BLaER1 (cell line): ENCODE results near the gene MSANTD3.

ENCODE experiments used
- H3K27ac ChIP-seq: shearing (Covaris generic); formaldehyde crosslinking; 2 replicates; pipeline ENCODE4 v1.8.1; 2022
- H3K27me3 ChIP-seq: shearing (Covaris generic); formaldehyde crosslinking; 2 replicates; pipeline ENCODE4 v1.8.1; 2022
- H3K36me3 ChIP-seq: shearing (Covaris generic); formaldehyde crosslinking; 2 replicates; pipeline ENCODE4 v1.8.1; 2022
- H3K4me1 ChIP-seq: shearing (Covaris generic); formaldehyde crosslinking; 2 replicates; pipeline ENCODE4 v1.8.1; 2022
- H3K4me2 ChIP-seq: shearing (Covaris generic); formaldehyde crosslinking; 2 replicates; pipeline ENCODE4 v1.8.1; 2022
- H3K4me3 ChIP-seq: shearing (Covaris generic); formaldehyde crosslinking; 2 replicates; pipeline ENCODE4 v1.8.1; 2022
- H3K9ac ChIP-seq: shearing (Covaris generic); formaldehyde crosslinking; 2 replicates; pipeline ENCODE4 v1.8.1; 2022
- H3K9me3 ChIP-seq: shearing (Covaris generic); formaldehyde crosslinking; 2 replicates; pipeline ENCODE4 v1.8.1; 2022
- H4K20me1 ChIP-seq: shearing (Covaris generic); formaldehyde crosslinking; 2 replicates; pipeline ENCODE4 v1.8.1; 2022
- Cebpa-rat ChIP-seq: shearing (Covaris generic); IDR thresholded peaks from 2 replicates; pipeline ENCODE4 v1.8.1; 2022

Gene MSANTD3

DNA sequence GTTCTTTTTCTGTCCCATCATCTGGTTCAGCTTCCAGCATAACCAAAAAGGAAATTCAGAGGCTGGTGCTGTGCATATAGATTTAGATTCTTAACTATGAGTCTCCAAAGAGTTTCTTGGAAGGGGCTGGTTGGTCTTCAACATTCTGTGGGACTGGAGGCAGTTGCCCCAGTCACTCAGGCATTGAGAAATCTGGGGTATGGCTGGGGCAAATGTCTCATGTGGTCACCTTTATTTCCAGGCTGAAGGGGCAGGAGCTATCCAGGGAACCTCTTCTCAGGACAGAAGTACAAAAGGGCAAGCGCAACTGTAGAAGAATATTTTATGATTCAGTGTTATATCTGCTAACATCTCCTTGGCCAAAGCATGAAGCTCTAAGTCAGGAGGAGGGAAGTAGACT, 30.6 kb downstream of the MSANTD3 start:
- Histone ChIP-seq H3K4me1 (peaks cover 6% of the 10 kb centered on the region; the same call in 1 of the 2 replicates), H4K20me1 (no peaks in the 10 kb centered on the region), H3K9ac (no peak overlapping the region), H3K4me3 (no peak overlapping the region), H3K36me3 (peaks cover 25% of the 10 kb centered on the region), H3K9me3 (peaks cover 6% of the 10 kb centered on the region), H3K27ac (no peak overlapping the region), H3K4me2 (no peak overlapping the region), H3K27me3 (no peaks in the 10 kb centered on the region)
- no peak for TF ChIP-seq Cebpa-rat

DNA sequence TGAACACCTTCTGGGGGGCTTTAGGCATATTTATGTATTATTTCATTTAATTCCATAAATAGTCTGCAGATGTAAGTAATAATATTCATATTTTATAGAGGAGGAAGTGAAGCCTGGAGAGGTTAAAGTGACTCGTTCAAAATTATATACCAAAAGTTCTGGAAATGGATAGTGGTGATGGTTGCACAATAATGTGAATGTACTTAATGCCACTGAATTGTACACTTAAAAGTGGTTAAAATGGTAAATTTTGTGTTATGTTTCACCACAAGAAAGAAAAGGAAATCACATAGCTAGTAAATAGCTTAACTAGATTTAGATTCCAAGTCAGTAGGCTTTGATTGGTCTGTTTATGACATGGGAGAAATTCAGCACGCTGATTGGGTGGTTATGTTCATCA, 33.0 kb downstream of the MSANTD3 start:
- Histone ChIP-seq H3K27ac (no peak overlapping the region), H3K36me3 (0 out of 2 replicates have a peak, but pooled peaks cover 1% of the 10 kb centered on the region), H3K4me2 (no peak overlapping the region), H4K20me1 (no peaks in the 10 kb centered on the region), H3K9ac (no peak overlapping the region), H3K27me3 (no peaks in the 10 kb centered on the region), H3K4me1 (no peaks in the 10 kb centered on the region), H3K4me3 (no peak overlapping the region), H3K9me3 (no peaks in the 10 kb centered on the region)
- TF ChIP-seq Cebpa-rat: no peak

DNA sequence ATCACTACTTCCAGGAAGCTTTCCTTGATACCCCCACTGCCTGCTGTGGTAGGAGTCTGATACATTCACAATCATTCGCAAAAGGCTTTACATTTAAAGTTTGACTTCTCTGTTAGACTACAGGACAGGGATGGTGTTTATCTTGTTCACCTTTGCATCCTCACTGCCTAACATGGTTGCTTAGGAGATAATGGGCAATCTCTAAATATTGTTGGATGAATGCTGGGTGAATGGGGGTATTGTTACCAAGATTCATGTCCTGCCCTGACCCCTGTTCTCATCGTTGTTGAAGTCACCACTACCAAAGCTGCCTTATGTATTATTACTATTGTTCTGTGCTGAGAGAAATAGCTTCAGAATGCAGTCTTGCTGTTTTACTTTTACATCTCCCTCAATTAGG, 38.3 kb downstream of the MSANTD3 start:
- Histone ChIP-seq H3K4me2 (no peak overlapping the region), H3K27ac (no peak overlapping the region), H4K20me1 (no peaks in the 10 kb centered on the region), H3K4me1 (no peaks in the 10 kb centered on the region), H3K36me3 (no peaks in the 10 kb centered on the region), H3K9me3 (no peaks in the 10 kb centered on the region), H3K27me3 (no peaks in the 10 kb centered on the region), H3K4me3 (no peak overlapping the region), H3K9ac (no peak overlapping the region)
- TF ChIP-seq Cebpa-rat: no peak

DNA sequence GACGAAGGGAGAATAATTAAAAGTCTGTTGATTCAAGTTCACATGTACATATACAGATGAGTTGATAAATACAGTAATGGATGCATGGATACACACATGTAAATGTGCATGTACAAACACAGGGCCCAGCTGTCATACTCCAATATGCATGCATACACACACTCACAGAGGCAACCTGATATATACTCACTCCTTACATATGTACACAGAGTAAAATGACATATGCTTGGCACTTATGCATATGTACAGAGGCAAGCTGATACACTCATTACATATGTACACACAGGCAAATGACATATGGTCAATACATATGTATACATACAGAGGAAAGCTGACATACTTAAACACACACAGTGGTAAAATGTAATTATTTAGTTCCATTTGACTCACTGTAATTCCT, 38.8 kb downstream of the MSANTD3 start:
- Histone ChIP-seq H3K27ac (no peak overlapping the region), H3K4me1 (no peaks in the 10 kb centered on the region), H3K27me3 (no peaks in the 10 kb centered on the region), H3K9ac (no peak overlapping the region), H3K4me2 (no peak overlapping the region), H3K9me3 (no peaks in the 10 kb centered on the region), H3K4me3 (no peak overlapping the region), H3K36me3 (no peaks in the 10 kb centered on the region), H4K20me1 (no peaks in the 10 kb centered on the region)
- no peak for TF ChIP-seq Cebpa-rat

- H4K20me1 ChIP-seq: no peaks in the 10 kb centered on the region
- H3K36me3 ChIP-seq: no peaks in the 10 kb centered on the region
- no peak overlapping the region for H3K4me2 ChIP-seq
- TF ChIP-seq Cebpa-rat: no peak
- no peaks in the 10 kb centered on the region for H3K9me3 ChIP-seq
- no peak overlapping the region for H3K27ac ChIP-seq
- no peaks in the 10 kb centered on the region for H3K4me1 ChIP-seq
- H3K27me3 ChIP-seq: no peaks in the 10 kb centered on the region
- no peak overlapping the region for H3K9ac ChIP-seq
- no peak overlapping the region for H3K4me3 ChIP-seq
Measured at GRCh38 chr9:100466171-100466828, 39.4 kb downstream of the MSANTD3 start.

- no peak overlapping the region for H3K4me2 ChIP-seq
- no peaks in the 10 kb centered on the region for H3K36me3 ChIP-seq
- no peaks in the 10 kb centered on the region for H3K9me3 ChIP-seq
- H3K9ac ChIP-seq: no peak overlapping the region
- no peaks in the 10 kb centered on the region for H4K20me1 ChIP-seq
- no peaks in the 10 kb centered on the region for H3K27me3 ChIP-seq
- no peak for TF ChIP-seq Cebpa-rat
- no peak overlapping the region for H3K4me3 ChIP-seq
- H3K27ac ChIP-seq: no peak overlapping the region
- no peaks in the 10 kb centered on the region for H3K4me1 ChIP-seq
Measured at GRCh38 chr9:100466829-100467221, 39.9 kb downstream of the MSANTD3 start.

GRCh38 chr9:100468041-100468440, 41.1 kb downstream of the MSANTD3 start:
- no peaks in the 10 kb centered on the region for H3K9me3 ChIP-seq
- no peak overlapping the region for H3K4me2 ChIP-seq
- peaks cover 6% of the 10 kb centered on the region; the same call in 1 of the 2 replicates for H3K4me1 ChIP-seq
- no peak overlapping the region for H3K9ac ChIP-seq
- no peaks in the 10 kb centered on the region for H3K27me3 ChIP-seq
- H3K4me3 ChIP-seq: no peak overlapping the region
- H3K27ac ChIP-seq: no peak overlapping the region
- no peak for TF ChIP-seq Cebpa-rat
- H4K20me1 ChIP-seq: no peaks in the 10 kb centered on the region
- H3K36me3 ChIP-seq: no peaks in the 10 kb centered on the region

DNA sequence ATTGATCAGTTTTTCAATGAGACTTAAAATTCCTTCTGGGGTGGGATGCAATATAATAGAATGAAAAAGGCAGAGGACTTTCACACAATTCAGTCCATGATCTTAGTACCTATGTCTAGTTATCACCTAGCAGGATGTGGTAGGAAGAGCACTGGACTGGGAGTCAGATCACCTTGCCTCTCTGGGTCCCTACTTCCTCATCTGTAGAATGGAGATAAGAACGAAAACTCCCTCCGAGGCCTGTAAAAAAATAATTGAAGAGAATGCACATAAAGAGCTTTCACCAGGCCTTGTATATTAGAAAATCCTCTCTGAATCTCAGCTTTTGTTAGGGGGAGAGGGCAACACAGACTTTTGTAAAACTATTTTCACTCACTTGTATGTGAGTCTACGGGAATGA, 45.3 kb downstream of the MSANTD3 start:
- no peaks in the 10 kb centered on the region for H3K27me3 ChIP-seq
- peaks cover 8% of the 10 kb centered on the region; the same call in 1 of the 2 replicates for H4K20me1 ChIP-seq
- peak overlapping the region; percentile 83; the same call in 1 of the 2 replicates for H3K27ac ChIP-seq
- H3K36me3 ChIP-seq: no peaks in the 10 kb centered on the region
- no peaks in the 10 kb centered on the region for H3K9me3 ChIP-seq
- no peak for TF ChIP-seq Cebpa-rat
- peak overlapping the region; percentile 95 for H3K4me3 ChIP-seq
- peaks cover 23% of the 10 kb centered on the region for H3K4me1 ChIP-seq
- peak overlapping the region; percentile 87; the same call in 1 of the 2 replicates for H3K9ac ChIP-seq
- H3K4me2 ChIP-seq: peak overlapping the region; percentile 89

DNA sequence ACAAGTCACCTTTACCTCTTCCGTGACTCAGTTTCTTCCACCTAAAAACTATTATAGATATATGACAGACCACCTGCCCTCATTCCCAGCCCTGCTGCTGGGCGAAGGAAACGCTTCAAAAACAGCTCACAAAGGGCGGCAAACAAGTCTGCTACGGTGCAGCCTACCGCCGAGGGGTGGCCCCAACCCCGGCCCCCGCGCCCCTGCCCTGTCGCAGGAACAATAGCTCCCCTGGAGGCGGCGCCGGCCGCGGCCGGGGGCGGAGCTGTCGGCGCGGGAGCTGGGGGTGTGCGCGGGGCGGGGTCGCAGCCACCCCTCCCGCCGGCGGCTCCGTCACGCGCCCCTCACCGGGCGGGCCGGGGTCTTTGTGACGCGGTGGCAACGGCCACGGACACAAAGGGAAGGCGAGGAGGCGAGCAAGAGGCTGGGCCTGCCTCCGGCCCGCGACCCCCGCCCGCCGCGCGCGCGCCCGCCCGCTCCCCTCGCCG, 45.9 kb downstream of the MSANTD3 start, which contains the start of gene TMEFF1:
TMEFF1 (plus strand) TSS at position 362 of the 488 bp plus-strand sequence. CDS start 396 bp downstream, outside the sequence.
- H3K27ac ChIP-seq: peak within 1 kb of the TSS; percentile 83
- no peaks in the 10 kb centered on the region for H3K27me3 ChIP-seq
- H3K4me3 ChIP-seq: peak within 1 kb of the TSS; percentile 95
- peaks cover 23% of the 10 kb centered on the region for H3K4me1 ChIP-seq
- H3K9ac ChIP-seq: peak within 1 kb of the TSS; percentile 87
- peak within 1 kb of the TSS; percentile 89 for H3K4me2 ChIP-seq
- H4K20me1 ChIP-seq: peaks cover 8% of the 10 kb centered on the region; the same call in 1 of the 2 replicates
- H3K36me3 ChIP-seq: no peaks in the 10 kb centered on the region
- TF ChIP-seq Cebpa-rat: no peak
- H3K9me3 ChIP-seq: no peaks in the 10 kb centered on the region

DNA sequence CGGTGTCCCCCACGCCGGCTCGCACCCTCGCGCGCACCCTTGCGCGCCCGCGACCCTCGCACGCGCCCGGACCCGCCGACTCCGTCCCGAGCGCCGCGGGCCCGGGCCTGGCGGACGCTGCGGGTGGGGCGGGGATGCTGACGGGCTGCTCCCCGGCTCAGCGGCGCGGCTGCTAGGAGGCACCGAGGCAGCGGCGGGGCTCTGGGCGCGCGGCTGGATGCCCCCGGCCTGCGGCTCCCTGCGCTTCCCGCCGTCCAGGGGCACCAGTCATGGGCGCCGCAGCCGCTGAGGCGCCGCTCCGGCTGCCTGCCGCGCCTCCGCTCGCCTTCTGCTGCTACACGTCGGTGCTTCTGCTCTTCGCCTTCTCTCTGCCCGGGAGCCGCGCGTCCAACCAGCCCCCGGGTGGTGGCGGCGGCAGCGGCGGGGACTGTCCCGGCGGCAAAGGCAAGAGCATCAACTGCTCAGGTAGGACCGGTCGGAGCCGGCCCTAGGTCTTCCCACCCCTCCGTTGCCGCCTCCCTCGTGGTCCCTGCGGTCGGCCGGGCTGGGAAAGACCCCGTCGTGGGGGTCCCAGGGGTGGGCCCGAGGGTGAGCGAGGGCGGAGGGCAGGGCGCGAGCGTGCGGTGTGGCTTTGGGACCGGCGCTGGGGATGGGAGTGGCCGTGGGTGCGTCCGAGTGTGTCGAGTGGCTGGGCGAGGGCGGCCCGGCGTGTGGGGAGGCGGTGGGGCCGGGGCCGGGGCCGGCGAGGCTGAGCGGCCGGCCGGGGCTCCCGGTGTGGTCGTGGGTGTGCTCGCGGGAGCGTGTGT, 46.5 kb downstream of the MSANTD3 start:
- H4K20me1 ChIP-seq: peaks cover 8% of the 10 kb centered on the region; the same call in 1 of the 2 replicates
- no peaks in the 10 kb centered on the region for H3K27me3 ChIP-seq
- peak overlapping the region; percentile 87 for H3K9ac ChIP-seq
- peaks cover 23% of the 10 kb centered on the region for H3K4me1 ChIP-seq
- H3K27ac ChIP-seq: peak overlapping the region; percentile 83
- peak overlapping the region; percentile 95 for H3K4me3 ChIP-seq
- H3K4me2 ChIP-seq: peak overlapping the region; percentile 89
- H3K36me3 ChIP-seq: peaks cover under 1% of the 10 kb centered on the region; the same call in 1 of the 2 replicates
- TF ChIP-seq Cebpa-rat: no peak
- H3K9me3 ChIP-seq: no peaks in the 10 kb centered on the region
